Fibroblast of lung (primary cell): Measurements from ENCODE around the gene CDS2. TPM values are rescaled to one million over a fixed set of nuclear protein-coding genes. Genes with fewer than 3 reads are reported as not detected.

Experiments used
- DNase-seq, 2 donors: peaks; one replicate each; pipeline versions ENCODE4 v3.0.0 to v3.0.0-alpha.2; 2010; ENCODE audit warnings: low read depth in 2 of 2
- H2AFZ ChIP-seq: 2 replicates; pipeline ENCODE4 v1.5.1; 2012; ENCODE audit warnings: low read length, control low read depth, inconsistent platforms
- H3K27ac ChIP-seq: 2 replicates; pipeline ENCODE4 v1.5.1; 2011; ENCODE audit warnings: low read length, control low read depth; ENCODE audit not compliant: insufficient read depth
- H3K27me3 ChIP-seq: 2 replicates; pipeline ENCODE4 v1.5.1; 2011; ENCODE audit warnings: mild to moderate bottlenecking, low read length; ENCODE audit not compliant: control insufficient read depth, insufficient read depth
- H3K36me3 ChIP-seq: 2 replicates; pipeline ENCODE4 v1.5.1; 2011; ENCODE audit warnings: low read length; ENCODE audit not compliant: control insufficient read depth, insufficient read depth
- H3K4me1 ChIP-seq: 2 replicates; pipeline ENCODE4 v1.5.1; 2011; ENCODE audit warnings: low read length; ENCODE audit not compliant: control insufficient read depth, insufficient read depth; ENCODE audit errors: extremely low read depth
- H3K4me2 ChIP-seq: 2 replicates; pipeline ENCODE4 v1.5.1; 2011; ENCODE audit warnings: low read length, control low read depth; ENCODE audit not compliant: insufficient read depth; ENCODE audit errors: extremely low read depth
- H3K4me3 ChIP-seq, 4 experiments: fragments of 200-600 bp in 1 of 4; sonication (generic) in 1 of 4; replicated peaks in 1 of 4; 2 replicates each; pipeline ENCODE4 v1.5.1; 2011 to 2016; ENCODE audit warnings: low read length in 4 of 4, low read depth in 3 of 4, mild to moderate bottlenecking in 3 of 4, control low read depth in 2 of 4, inconsistent platforms in 1 of 4, mixed read lengths in 1 of 4; ENCODE audit not compliant: insufficient read depth in 1 of 4; ENCODE audit errors: control extremely low read depth in 1 of 4
- H3K79me2 ChIP-seq: 2 replicates; pipeline ENCODE4 v1.5.1; 2012; ENCODE audit warnings: mild to moderate bottlenecking, low read length, inconsistent platforms; ENCODE audit not compliant: control insufficient read depth, insufficient read depth
- H3K9ac ChIP-seq: 2 replicates; pipeline ENCODE4 v1.5.1; 2011; ENCODE audit warnings: mild to moderate bottlenecking, low read length, control low read depth; ENCODE audit not compliant: insufficient read depth
- H3K9me3 ChIP-seq: 2 replicates; pipeline ENCODE4 v1.5.1; 2012; ENCODE audit warnings: low read depth, low read length; ENCODE audit not compliant: control insufficient read depth, insufficient read depth
- H4K20me1 ChIP-seq: 2 replicates; pipeline ENCODE4 v1.5.1; 2011; ENCODE audit warnings: low read length; ENCODE audit not compliant: control insufficient read depth, insufficient read depth; ENCODE audit errors: extremely low read depth
- EZH2 ChIP-seq: IDR thresholded peaks from 2 replicates; pipeline ENCODE4 v1.5.1; 2012; ENCODE audit warnings: low read length, control low read depth, mild to moderate bottlenecking; ENCODE audit errors: missing control alignments
- polyA plus RNA-seq, 2 donors: library from polyadenylated mRNA; depleted of rRNA in 1 of 2; stranded (reverse) in 1 of 2; unstranded in 1 of 2; fragments of >200 nt; gene quantifications; 2 replicates each; pipeline ENCODE4 v1.2.1, GENCODE V29; 2011 to 2012; ENCODE audit warnings: missing spikeins in 1 of 2
- total RNA-seq: library from RNA; depleted of rRNA; stranded (reverse); fragments of >200 nt; gene quantifications from 2 replicates; pipeline ENCODE4 v1.2.1, GENCODE V29; 2014
- TF ChIP-seq, protein P1 (sequence below), 2 donors: IDR thresholded peaks in 1 of 2; conservative IDR thresholded peaks in 1 of 2; 1 replicate in 1 of 2; 2 replicates in 1 of 2; pipeline ENCODE4 v1.5.1; 2011 to 2012; ENCODE audit warnings: low read length in 2 of 2, control low read depth in 1 of 2, inconsistent platforms in 1 of 2, low read depth in 1 of 2, mild to moderate bottlenecking in 1 of 2

CDS2 gene
- total and polyA plus RNA-seq, 2 donors (not counting 1 experiment from before 2014, with no cell fraction given), result 32.7 to 59.7 TPM

DNA sequence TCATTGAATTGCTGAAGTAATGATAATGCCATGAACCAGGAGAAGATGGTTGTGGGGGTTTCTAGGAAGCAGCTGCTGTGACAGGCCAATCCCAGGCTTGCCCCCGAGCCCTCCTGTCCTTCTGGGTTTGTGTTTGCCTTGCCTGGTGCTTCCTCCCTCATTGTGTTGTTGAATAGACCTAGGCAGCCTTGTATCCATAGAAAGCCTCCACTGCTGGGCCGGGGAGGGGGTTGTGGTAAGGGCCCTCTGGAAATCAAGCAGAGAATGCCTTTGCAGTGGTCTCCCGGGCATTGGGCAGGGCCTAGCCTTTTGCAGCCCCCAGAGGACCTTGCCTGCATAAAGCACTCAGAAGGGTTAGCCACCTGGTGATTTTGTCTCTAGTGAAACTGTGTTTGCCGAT lies 69.3 kb downstream of the CDS2 start:
- no peak overlapping the region for H3K4me2 ChIP-seq
- no peak overlapping the region for H2AFZ ChIP-seq
- H3K9ac ChIP-seq, result no peak overlapping the region
- TF ChIP-seq, protein P1, sequence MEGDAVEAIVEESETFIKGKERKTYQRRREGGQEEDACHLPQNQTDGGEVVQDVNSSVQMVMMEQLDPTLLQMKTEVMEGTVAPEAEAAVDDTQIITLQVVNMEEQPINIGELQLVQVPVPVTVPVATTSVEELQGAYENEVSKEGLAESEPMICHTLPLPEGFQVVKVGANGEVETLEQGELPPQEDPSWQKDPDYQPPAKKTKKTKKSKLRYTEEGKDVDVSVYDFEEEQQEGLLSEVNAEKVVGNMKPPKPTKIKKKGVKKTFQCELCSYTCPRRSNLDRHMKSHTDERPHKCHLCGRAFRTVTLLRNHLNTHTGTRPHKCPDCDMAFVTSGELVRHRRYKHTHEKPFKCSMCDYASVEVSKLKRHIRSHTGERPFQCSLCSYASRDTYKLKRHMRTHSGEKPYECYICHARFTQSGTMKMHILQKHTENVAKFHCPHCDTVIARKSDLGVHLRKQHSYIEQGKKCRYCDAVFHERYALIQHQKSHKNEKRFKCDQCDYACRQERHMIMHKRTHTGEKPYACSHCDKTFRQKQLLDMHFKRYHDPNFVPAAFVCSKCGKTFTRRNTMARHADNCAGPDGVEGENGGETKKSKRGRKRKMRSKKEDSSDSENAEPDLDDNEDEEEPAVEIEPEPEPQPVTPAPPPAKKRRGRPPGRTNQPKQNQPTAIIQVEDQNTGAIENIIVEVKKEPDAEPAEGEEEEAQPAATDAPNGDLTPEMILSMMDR (conservative IDR thresholded peaks at IDR 0.05 in 1 of 2, IDR thresholded peaks at IDR 0.05 in 1 of 2; ENCODE audit: low read depth in 1 of 2, low read length in 2 of 2), result no peak
- no peaks in the 10 kb centered on the region for H3K36me3 ChIP-seq
- no peak overlapping the region for H3K4me3 ChIP-seq
- no peaks in the 10 kb centered on the region for H3K27me3 ChIP-seq
- no peaks in the 10 kb centered on the region for H3K79me2 ChIP-seq
- no peaks in the 10 kb centered on the region for H4K20me1 ChIP-seq
- H3K9me3 ChIP-seq, result no peaks in the 10 kb centered on the region
- DNase-seq, result no peak
- no peaks in the 10 kb centered on the region for H3K4me1 ChIP-seq
- H3K27ac ChIP-seq, result no peak overlapping the region

GRCh38 chr20:5197270-5197827 lies 70.5 kb downstream of the CDS2 start:
- no peak overlapping the region for H2AFZ ChIP-seq
- H3K4me1 ChIP-seq, result no peaks in the 10 kb centered on the region
- H3K9me3 ChIP-seq, result no peaks in the 10 kb centered on the region
- H3K4me3 ChIP-seq, result no peak overlapping the region
- H4K20me1 ChIP-seq, result no peaks in the 10 kb centered on the region
- no peaks in the 10 kb centered on the region for H3K36me3 ChIP-seq
- no peaks in the 10 kb centered on the region for H3K27me3 ChIP-seq
- no peak for TF ChIP-seq EZH2
- H3K27ac ChIP-seq, result no peak overlapping the region
- H3K4me2 ChIP-seq, result no peak overlapping the region
- no peaks in the 10 kb centered on the region for H3K79me2 ChIP-seq
- no peak overlapping the region for H3K9ac ChIP-seq
- no peak for DNase-seq

DNA sequence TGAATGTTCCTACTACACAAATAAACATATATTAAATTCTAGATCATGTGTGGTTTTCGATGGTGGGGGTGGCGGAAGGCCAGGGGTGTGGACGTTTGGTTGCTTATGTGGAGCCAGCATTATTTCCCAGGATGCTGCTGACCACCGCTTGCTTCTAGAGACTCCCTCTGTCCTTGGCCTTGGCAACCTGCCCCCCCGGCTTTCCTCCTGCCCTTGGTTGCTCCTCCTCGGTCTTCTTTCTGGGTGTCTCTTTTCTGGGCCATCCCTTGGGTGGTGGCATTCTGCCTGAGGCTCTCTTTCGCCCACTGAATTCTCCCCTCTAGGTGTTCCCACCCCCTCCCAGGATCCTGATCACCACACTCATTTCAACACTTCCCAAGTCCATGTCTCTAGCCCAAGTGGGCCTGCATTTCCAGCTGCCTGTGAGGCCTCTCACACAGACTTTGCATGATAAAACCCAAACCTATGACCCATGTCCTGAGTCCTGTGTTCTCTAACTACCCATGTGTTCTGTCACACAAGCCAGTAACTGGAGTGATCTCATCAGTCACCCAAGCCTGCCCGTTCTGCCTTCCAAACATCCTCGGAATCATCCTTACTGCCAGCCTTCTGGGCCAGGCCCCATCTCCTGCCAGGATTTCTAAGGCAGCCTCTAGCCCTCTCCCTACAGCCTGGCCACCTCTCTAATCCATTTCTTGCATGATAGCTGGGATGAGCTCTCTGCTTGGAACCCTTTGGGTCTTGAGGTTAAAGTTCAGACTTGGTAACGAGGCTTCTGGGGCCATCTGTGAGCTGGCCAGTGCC lies 71.2 kb downstream of the CDS2 start:
- Histone ChIP-seq H3K4me1 (no peaks in the 10 kb centered on the region), H4K20me1 (no peaks in the 10 kb centered on the region), H3K9me3 (no peaks in the 10 kb centered on the region), H3K4me2 (no peak overlapping the region), H3K9ac (no peak overlapping the region), H3K4me3 (no peak overlapping the region), H3K27me3 (no peaks in the 10 kb centered on the region), H3K36me3 (no peaks in the 10 kb centered on the region), H3K27ac (no peak overlapping the region), H3K79me2 (no peaks in the 10 kb centered on the region), H2AFZ (no peak overlapping the region)
- DNase-seq, result no peak
- TF ChIP-seq, protein P1 (conservative IDR thresholded peaks at IDR 0.05 in 1 of 2, IDR thresholded peaks at IDR 0.05 in 1 of 2; ENCODE audit: low read depth in 1 of 2, low read length in 2 of 2), result no peak
- TF ChIP-seq EZH2, result no peak
